Spleen (tissue), 7 donors: ENCODE data around the gene MBOAT7.

Source experiments
- CTCF ChIP-seq, 11 experiments: fragments of 200-600 bp in 7 of 11; fragments of 450-650 bp in 4 of 11; sonication (generic) in 4 of 11; IDR thresholded peaks in 8 of 11; conservative IDR thresholded peaks in 3 of 11; 1 replicate in 7 of 11; 2 replicates in 4 of 11; pipeline versions ENCODE4 v1.4.0 to v1.8.0; 2016 to 2021; ENCODE audit warnings: antibody characterized with exemption in 11 of 11, inconsistent platforms in 4 of 11, mild to moderate bottlenecking in 1 of 11
- POLR2AphosphoS5 ChIP-seq, 3 donors: sonication (generic); formaldehyde crosslinking; IDR thresholded peaks; one replicate each; pipeline ENCODE4 v1.5.1; 2017; ENCODE audit warnings: antibody characterized with exemption in 3 of 3
- donor health status: DM: no; HTN: no; CAD: no; lungs with moderate emphysema.
- donor health status: DM: no; HTN: no; CAD: no.
- donor health status: DM: no; HTN: no; CAD: no.

GRCh38 chr19:54229146-54229545 lies 39.8 kb upstream of the MBOAT7 start:
- TF ChIP-seq CTCF (IDR thresholded peaks at IDR 0.05 in 8 of 11, conservative IDR thresholded peaks at IDR 0.05 in 3 of 11) (no peak), POLR2AphosphoS5 (IDR thresholded peaks at IDR 0.05) (no peak)
